ENCODE data around the gene SLC44A3. TPM values are rescaled to one million over a fixed set of nuclear protein-coding genes. Genes with fewer than 3 reads are reported as not detected.

Gene SLC44A3
- polyA plus RNA-seq, 3 donors: not detected

DNA sequence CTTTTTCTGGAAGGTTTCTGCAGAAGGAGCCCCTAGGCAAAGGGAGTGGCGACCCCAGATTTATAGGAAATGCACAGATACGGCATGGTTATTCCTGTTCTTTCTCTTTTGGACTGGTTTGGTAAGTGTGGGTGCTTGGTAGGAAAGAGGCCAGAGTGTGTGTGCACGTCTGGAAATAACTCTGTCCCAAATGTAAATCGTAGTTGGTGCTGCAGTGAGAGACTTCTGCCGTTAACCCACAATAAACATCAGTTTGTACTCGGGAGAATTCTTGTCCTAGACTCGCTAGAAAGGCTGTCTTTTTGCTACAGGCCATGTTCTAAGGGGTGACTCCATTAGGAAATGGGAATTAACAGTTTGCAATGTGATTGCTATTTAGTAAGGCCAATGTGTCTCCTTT lies 779 bp downstream of the SLC44A3 start:
- Histone ChIP-seq H3K27ac (ENCODE audit: low read depth in 1 of 2, low read length in 2 of 2) (no peak overlapping the region), H3K9ac (ENCODE audit: insufficient read depth, low read length, poor library complexity, severe bottlenecking) (no peak overlapping the region), H4K20me1 (ENCODE audit: insufficient read depth, low read length) (no peaks in the 10 kb centered on the region), H2AFZ (ENCODE audit: insufficient read depth, low read depth, low read length, poor library complexity, severe bottlenecking) (no peak overlapping the region), H3K27me3 (ENCODE audit: control insufficient read depth in 2 of 2, insufficient read depth in 2 of 2, low read length in 2 of 2) (peaks cover 67 to 75% of the 10 kb centered on the region in 2 donors), H3K79me2 (ENCODE audit: insufficient read depth, low read length) (no peaks in the 10 kb centered on the region), H3K4me2 (replicated peaks; ENCODE audit: extremely low read depth, low read length, poor library complexity, severe bottlenecking) (no peak overlapping the region), H3K36me3 (replicated peaks in 1 of 2; ENCODE audit: control insufficient read depth in 1 of 2, insufficient read depth in 2 of 2, low read length in 2 of 2) (no peaks in the 10 kb centered on the region), H3K4me1 (ENCODE audit: control insufficient read depth in 1 of 2, insufficient read depth in 2 of 2, low read length in 2 of 2) (peaks cover 9 to 12% of the 10 kb centered on the region in 2 donors), H3K9me3 (replicated peaks in 1 of 2; ENCODE audit: control insufficient read depth in 1 of 2, insufficient read depth in 1 of 2, low read length in 2 of 2) (peaks cover 0 to 15% of the 10 kb centered on the region in 2 donors), H3K4me3 (replicated peaks in 1 of 3; ENCODE audit: low read depth in 2 of 3, low read length in 3 of 3) (no peak overlapping the region)
- Mint-ChIP-seq H3K4me1 (peaks cover 9% of the 10 kb centered on the region), H3K27me3 (ENCODE audit: low read depth in 3 of 3) (peaks cover 51 to 70% (median 57%) of the 10 kb centered on the region in 3 donors), H3K9me3 (peaks cover 0 to 5% (median 0%) of the 10 kb centered on the region in 7 donors), H3K4me3 (peak overlapping the region in 1 of 2 donors; percentile 81), H3K27ac (no peak overlapping the region), H3K36me3 (peaks cover 0 to 5% of the 10 kb centered on the region in 2 donors)
- intact Hi-C loops (cut with micrococcal nuclease): no loop called here
- 27% methylated on average over 2 of the region's 7 CpGs for WGBS (ENCODE audit: insufficient coverage)
- DNase-seq: no peak
- TF ChIP-seq, protein P1, sequence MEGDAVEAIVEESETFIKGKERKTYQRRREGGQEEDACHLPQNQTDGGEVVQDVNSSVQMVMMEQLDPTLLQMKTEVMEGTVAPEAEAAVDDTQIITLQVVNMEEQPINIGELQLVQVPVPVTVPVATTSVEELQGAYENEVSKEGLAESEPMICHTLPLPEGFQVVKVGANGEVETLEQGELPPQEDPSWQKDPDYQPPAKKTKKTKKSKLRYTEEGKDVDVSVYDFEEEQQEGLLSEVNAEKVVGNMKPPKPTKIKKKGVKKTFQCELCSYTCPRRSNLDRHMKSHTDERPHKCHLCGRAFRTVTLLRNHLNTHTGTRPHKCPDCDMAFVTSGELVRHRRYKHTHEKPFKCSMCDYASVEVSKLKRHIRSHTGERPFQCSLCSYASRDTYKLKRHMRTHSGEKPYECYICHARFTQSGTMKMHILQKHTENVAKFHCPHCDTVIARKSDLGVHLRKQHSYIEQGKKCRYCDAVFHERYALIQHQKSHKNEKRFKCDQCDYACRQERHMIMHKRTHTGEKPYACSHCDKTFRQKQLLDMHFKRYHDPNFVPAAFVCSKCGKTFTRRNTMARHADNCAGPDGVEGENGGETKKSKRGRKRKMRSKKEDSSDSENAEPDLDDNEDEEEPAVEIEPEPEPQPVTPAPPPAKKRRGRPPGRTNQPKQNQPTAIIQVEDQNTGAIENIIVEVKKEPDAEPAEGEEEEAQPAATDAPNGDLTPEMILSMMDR (IDR thresholded peaks at IDR 0.05): no peak

DNA sequence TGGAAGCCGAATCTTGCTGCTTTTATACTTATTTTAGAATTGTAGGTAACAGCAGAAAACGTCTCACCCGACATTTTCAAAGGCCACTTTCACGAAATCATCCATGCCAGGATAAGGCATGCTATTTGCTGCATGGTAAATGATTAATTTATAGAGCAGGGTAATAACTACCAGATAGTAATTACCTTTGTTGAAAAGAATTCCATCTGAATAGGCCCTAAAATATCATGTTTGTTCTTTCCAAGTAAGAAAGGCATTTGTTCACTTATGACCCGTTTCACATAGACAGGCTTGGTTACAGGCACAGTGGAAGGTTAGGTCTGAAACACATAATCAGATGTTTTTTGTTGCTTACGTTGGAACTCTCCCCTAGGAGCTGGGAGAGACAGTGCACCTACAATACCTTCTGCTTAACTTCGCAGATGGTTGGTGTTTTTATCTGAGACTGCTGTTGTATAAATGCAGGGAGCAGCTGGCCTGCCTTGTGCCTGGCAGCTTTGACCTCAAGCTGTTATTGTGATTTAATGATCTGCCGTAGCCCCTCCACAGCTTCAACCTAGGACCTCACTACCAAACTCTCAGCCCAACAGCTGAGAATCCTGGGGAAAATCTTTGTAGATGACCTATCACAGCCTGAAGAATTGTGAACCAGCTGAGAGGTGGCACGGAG lies 1.6 kb downstream of the SLC44A3 start:
- no peak overlapping the region for H3K27ac Mint-ChIP-seq
- Histone ChIP-seq H3K4me1 (ENCODE audit: control insufficient read depth in 1 of 2, insufficient read depth in 2 of 2, low read length in 2 of 2) (peaks cover 9 to 12% of the 10 kb centered on the region in 2 donors), H3K4me3 (replicated peaks in 1 of 3; ENCODE audit: low read depth in 2 of 3, low read length in 3 of 3) (no peak overlapping the region), H3K27ac (ENCODE audit: low read depth in 1 of 2, low read length in 2 of 2) (no peak overlapping the region), H3K79me2 (ENCODE audit: insufficient read depth, low read length) (no peaks in the 10 kb centered on the region), H3K4me2 (replicated peaks; ENCODE audit: extremely low read depth, low read length, poor library complexity, severe bottlenecking) (no peak overlapping the region), H3K9me3 (replicated peaks in 1 of 2; ENCODE audit: control insufficient read depth in 1 of 2, insufficient read depth in 1 of 2, low read length in 2 of 2) (peaks cover 0 to 15% of the 10 kb centered on the region in 2 donors), H3K27me3 (ENCODE audit: control insufficient read depth in 2 of 2, insufficient read depth in 2 of 2, low read length in 2 of 2) (peaks cover 67 to 75% of the 10 kb centered on the region in 2 donors), H4K20me1 (ENCODE audit: insufficient read depth, low read length) (no peaks in the 10 kb centered on the region), H3K9ac (ENCODE audit: insufficient read depth, low read length, poor library complexity, severe bottlenecking) (no peak overlapping the region), H3K36me3 (replicated peaks in 1 of 2; ENCODE audit: control insufficient read depth in 1 of 2, insufficient read depth in 2 of 2, low read length in 2 of 2) (no peaks in the 10 kb centered on the region), H2AFZ (ENCODE audit: insufficient read depth, low read depth, low read length, poor library complexity, severe bottlenecking) (no peak overlapping the region)
- TF ChIP-seq, protein P1 (IDR thresholded peaks at IDR 0.05): no peak
- peak overlapping the region in 1 of 2 donors; percentile 81 for H3K4me3 Mint-ChIP-seq
- H3K4me1 Mint-ChIP-seq: peaks cover 9% of the 10 kb centered on the region
- peaks cover 0 to 7% (median 0%) of the 10 kb centered on the region in 7 donors for H3K9me3 Mint-ChIP-seq
- peaks cover 0 to 5% of the 10 kb centered on the region in 2 donors for H3K36me3 Mint-ChIP-seq
- WGBS (ENCODE audit: insufficient coverage): 84% methylated on average over 3 of the region's 9 CpGs
- H3K27me3 Mint-ChIP-seq (ENCODE audit: low read depth in 3 of 3): peaks cover 59 to 77% (median 62%) of the 10 kb centered on the region in 3 donors
- DNase-seq: no peak
- intact Hi-C loops (cut with micrococcal nuclease): no loop called here
